GM12873 (cell line): ENCODE measurements around the gene CTNNA1.

ENCODE experiments used
- TF ChIP-seq, protein P1 (sequence below): IDR thresholded peaks from 2 replicates; pipeline ENCODE4 v1.5.1; 2012; ENCODE audit warnings: low read depth, mild to moderate bottlenecking, moderate library complexity, low read length, control low read depth; ENCODE audit not compliant: insufficient read depth; ENCODE audit errors: missing control alignments

CTNNA1 gene

GRCh38 chr5:138790684-138791083 lies 37.5 kb downstream of the CTNNA1 start:
- TF ChIP-seq, protein P1, sequence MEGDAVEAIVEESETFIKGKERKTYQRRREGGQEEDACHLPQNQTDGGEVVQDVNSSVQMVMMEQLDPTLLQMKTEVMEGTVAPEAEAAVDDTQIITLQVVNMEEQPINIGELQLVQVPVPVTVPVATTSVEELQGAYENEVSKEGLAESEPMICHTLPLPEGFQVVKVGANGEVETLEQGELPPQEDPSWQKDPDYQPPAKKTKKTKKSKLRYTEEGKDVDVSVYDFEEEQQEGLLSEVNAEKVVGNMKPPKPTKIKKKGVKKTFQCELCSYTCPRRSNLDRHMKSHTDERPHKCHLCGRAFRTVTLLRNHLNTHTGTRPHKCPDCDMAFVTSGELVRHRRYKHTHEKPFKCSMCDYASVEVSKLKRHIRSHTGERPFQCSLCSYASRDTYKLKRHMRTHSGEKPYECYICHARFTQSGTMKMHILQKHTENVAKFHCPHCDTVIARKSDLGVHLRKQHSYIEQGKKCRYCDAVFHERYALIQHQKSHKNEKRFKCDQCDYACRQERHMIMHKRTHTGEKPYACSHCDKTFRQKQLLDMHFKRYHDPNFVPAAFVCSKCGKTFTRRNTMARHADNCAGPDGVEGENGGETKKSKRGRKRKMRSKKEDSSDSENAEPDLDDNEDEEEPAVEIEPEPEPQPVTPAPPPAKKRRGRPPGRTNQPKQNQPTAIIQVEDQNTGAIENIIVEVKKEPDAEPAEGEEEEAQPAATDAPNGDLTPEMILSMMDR: no peak

GRCh38 chr5:138792195-138792790 lies 39.1 kb downstream of the CTNNA1 start:
- TF ChIP-seq, protein P1: no peak

GRCh38 chr5:138793575-138793974 lies 40.4 kb downstream of the CTNNA1 start:
- TF ChIP-seq, protein P1: no peak

DNA sequence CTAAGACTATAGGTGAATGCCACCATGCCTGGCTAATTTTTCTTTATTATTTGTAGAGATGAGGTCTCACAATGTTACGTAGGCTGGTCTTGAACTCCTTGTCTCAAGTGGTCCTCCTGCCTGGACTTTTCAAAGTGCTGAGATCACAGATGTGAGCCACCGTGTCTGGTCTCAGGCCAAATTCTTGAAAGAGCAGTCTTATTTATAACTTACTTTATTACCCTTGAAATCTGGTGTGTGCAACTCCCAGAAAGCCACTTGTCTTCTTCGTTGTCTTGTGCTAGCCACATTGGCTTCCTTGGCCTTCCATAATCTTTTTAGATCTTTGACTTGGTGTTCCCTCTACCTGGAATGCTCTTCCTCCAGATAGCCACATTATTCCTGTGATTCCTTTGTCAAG lies 50.1 kb downstream of the CTNNA1 start:
- TF ChIP-seq, protein P1: no peak

- TF ChIP-seq, protein P1: no peak
Observed at GRCh38 chr5:138803935-138804334, 50.7 kb downstream of the CTNNA1 start.

- TF ChIP-seq, protein P1: no peak
Observed at GRCh38 chr5:138805096-138805495, 51.9 kb downstream of the CTNNA1 start.

GRCh38 chr5:138807182-138807581 lies 54.0 kb downstream of the CTNNA1 start:
- TF ChIP-seq, protein P1: no peak
